Activated B cell treated with CpG ODN at 0.5 μM for 24 hours (primary cell): ENCODE measurements around the gene WWOX. TPM values are rescaled to one million over a fixed set of nuclear protein-coding genes. Genes with fewer than 3 reads are reported as not detected.

ENCODE experiments used
- ATAC-seq: fragments of 200-7000 bp; cut with Tn5 transposase; one replicate; pipeline ENCODE4 v1.10.0; 2021; ENCODE audit warnings: low read depth, mild to moderate bottlenecking, moderate library complexity
- CTCF ChIA-PET: fragments of 350-600 bp; sonication (Branson Sonifier 250); formaldehyde crosslinking; loops from one replicate; lab custom pipeline; 2021; ENCODE audit warnings: antibody characterized with exemption; lab: Charles Lee
- POLR2A ChIA-PET: fragments of 350-600 bp; sonication (Branson Sonifier 250); formaldehyde crosslinking; loops from one replicate; lab custom pipeline; 2021; ENCODE audit warnings: antibody characterized with exemption; lab: Charles Lee
- DNase-seq: peaks from one replicate; pipeline ENCODE4 v3.0.0; 2022
- H3K27ac Mint-ChIP-seq: one replicate; pipeline ENCODE4 v1.8.0; 2020; ENCODE audit warnings: mixed read lengths
- H3K27me3 Mint-ChIP-seq: one replicate; pipeline ENCODE4 v1.8.0; 2021; ENCODE audit warnings: mixed read lengths
- H3K36me3 Mint-ChIP-seq: one replicate; pipeline ENCODE4 v1.8.0; 2021; ENCODE audit warnings: low read depth, mixed read lengths
- H3K4me1 Mint-ChIP-seq: one replicate; pipeline ENCODE4 v1.8.0; 2021; ENCODE audit warnings: mixed read lengths
- H3K4me3 Mint-ChIP-seq: one replicate; pipeline ENCODE4 v1.8.0; 2020; ENCODE audit warnings: mild to moderate bottlenecking, mixed read lengths
- H3K9me3 Mint-ChIP-seq: one replicate; pipeline ENCODE4 v1.8.0; 2020; ENCODE audit warnings: mixed read lengths
- CTCF ChIP-seq: fragments of 200-600 bp; IDR thresholded peaks from one replicate; pipeline ENCODE4 v1.8.0; 2022; ENCODE audit warnings: antibody characterized with exemption, mild to moderate bottlenecking
- intact Hi-C: fragments of 100-400 bp; cut with micrococcal nuclease; formaldehyde crosslinking; loops from one replicate; pipeline ENCODE4 v1.15.1; 2024
- total RNA-seq: library from RNA; stranded (reverse); gene quantifications from 2 replicates; pipeline ENCODE4 v1.2.3, GENCODE V29; 2022

Gene WWOX
- total RNA-seq, 1 donor from 2014 or later = 22.6 TPM

GRCh38 chr16:78576941-78577340 is 477.5 kb downstream of the WWOX start:
- no peaks in the 10 kb centered on the region for H3K4me1 Mint-ChIP-seq
- ChIA-PET CTCF (no interaction called here), POLR2A (no interaction called here)
- no peaks in the 10 kb centered on the region for H3K36me3 Mint-ChIP-seq
- no peak overlapping the region for H3K4me3 Mint-ChIP-seq
- no peak for ATAC-seq
- no peak for TF ChIP-seq CTCF
- intact Hi-C loops = no loop called here
- H3K9me3 Mint-ChIP-seq = peaks cover 2% of the 10 kb centered on the region
- no peaks in the 10 kb centered on the region for H3K27me3 Mint-ChIP-seq
- H3K27ac Mint-ChIP-seq = no peak overlapping the region
- no peak for DNase-seq

- no peak overlapping the region for H3K27ac Mint-ChIP-seq
- H3K4me3 Mint-ChIP-seq = no peak overlapping the region
- ChIA-PET POLR2A (no interaction called here), CTCF (no interaction called here)
- TF ChIP-seq CTCF = no peak
- H3K36me3 Mint-ChIP-seq = no peaks in the 10 kb centered on the region
- intact Hi-C loops = no loop called here
- ATAC-seq = no peak
- H3K27me3 Mint-ChIP-seq = no peaks in the 10 kb centered on the region
- peaks cover 2% of the 10 kb centered on the region for H3K9me3 Mint-ChIP-seq
- no peak for DNase-seq
- H3K4me1 Mint-ChIP-seq = no peaks in the 10 kb centered on the region
Observed at GRCh38 chr16:78577630-78578029, 478.2 kb downstream of the WWOX start.

- TF ChIP-seq CTCF = no peak
- no peak for DNase-seq
- H3K4me1 Mint-ChIP-seq = no peaks in the 10 kb centered on the region
- ChIA-PET POLR2A (no interaction called here), CTCF (no interaction called here)
- no peak overlapping the region for H3K4me3 Mint-ChIP-seq
- intact Hi-C loops = no loop called here
- no peaks in the 10 kb centered on the region for H3K9me3 Mint-ChIP-seq
- H3K27ac Mint-ChIP-seq = no peak overlapping the region
- ATAC-seq = no peak
- H3K36me3 Mint-ChIP-seq = no peaks in the 10 kb centered on the region
- no peaks in the 10 kb centered on the region for H3K27me3 Mint-ChIP-seq
Observed at GRCh38 chr16:78579020-78579419, 479.6 kb downstream of the WWOX start.

GRCh38 chr16:78583441-78583840 is 484.0 kb downstream of the WWOX start:
- Mint-ChIP-seq H3K36me3 (no peaks in the 10 kb centered on the region), H3K27ac (no peak overlapping the region), H3K4me1 (no peaks in the 10 kb centered on the region), H3K27me3 (no peaks in the 10 kb centered on the region), H3K4me3 (no peak overlapping the region), H3K9me3 (no peaks in the 10 kb centered on the region)
- intact Hi-C loops = no loop called here
- ChIA-PET POLR2A (no interaction called here), CTCF (no interaction called here)
- no peak for TF ChIP-seq CTCF
- DNase-seq (no peak), ATAC-seq (no peak)

- H3K9me3 Mint-ChIP-seq = no peaks in the 10 kb centered on the region
- POLR2A ChIA-PET = no interaction called here
- no peak for ATAC-seq
Observed at GRCh38 chr16:78584213-78584860, 484.9 kb downstream of the WWOX start.

More at GRCh38 chr16:78584213-78584860, 484.9 kb downstream of the WWOX start:
- no peaks in the 10 kb centered on the region for H3K27me3 Mint-ChIP-seq
- H3K36me3 Mint-ChIP-seq = no peaks in the 10 kb centered on the region
- H3K4me1 Mint-ChIP-seq = no peaks in the 10 kb centered on the region
- DNase-seq = no peak
- no peak overlapping the region for H3K27ac Mint-ChIP-seq
- TF ChIP-seq CTCF = no peak
- intact Hi-C loops = no loop called here
- CTCF ChIA-PET = no interaction called here
- H3K4me3 Mint-ChIP-seq = no peak overlapping the region
